IMR-90 (cell line): ENCODE measurements around the gene NAPA. TPM values are rescaled to one million over a fixed set of nuclear protein-coding genes. Genes with fewer than 3 reads are reported as not detected.

Experiments
- ATAC-seq: fragments of 200-7000 bp; cut with Tn5 transposase; 2 replicates; pipeline ENCODE4 v1.9.1; 2020; ENCODE audit warnings: low read depth, mild to moderate bottlenecking, moderate library complexity
- BruUV-seq: library from RNA; stranded (reverse); fragments of 400-500 nt; replicated peaks from 2 replicates; lab custom pipeline; 2021; lab: Mats Ljungman, UMichigan
- CTCF ChIA-PET: fragments of 300-600 bp; formaldehyde crosslinking; extraction: SDS; loops from one replicate; lab custom pipeline; 2021; ENCODE audit warnings: antibody characterized with exemption; lab: Yijun Ruan, JAX
- POLR2A ChIA-PET: fragments of 300-600 bp; sonication (Branson Sonifier 250); formaldehyde crosslinking; loops from one replicate; lab custom pipeline; 2022; ENCODE audit warnings: antibody characterized with exemption; ENCODE audit not compliant: unreplicated experiment; lab: Charles Lee
- DNase-seq: peaks from one replicate; pipeline ENCODE4 v3.0.0; 2013
- H2AFZ ChIP-seq: replicated peaks from 2 replicates; pipeline ENCODE3; 2013; ENCODE audit warnings: low read length, mild to moderate bottlenecking; ENCODE audit not compliant: poor library complexity
- H2AK5ac ChIP-seq: 2 replicates; pipeline ENCODE4 v1.6.1; 2013; ENCODE audit warnings: low read depth, low read length, inconsistent platforms
- H2AK9ac ChIP-seq: replicated peaks from 2 replicates; pipeline ENCODE3; 2013; ENCODE audit warnings: mild to moderate bottlenecking, low read depth, low read length, moderate library complexity; ENCODE audit not compliant: poor library complexity
- H2BK120ac ChIP-seq: 2 replicates; pipeline ENCODE4 v1.6.1; 2013; ENCODE audit warnings: low read depth, low read length, inconsistent platforms
- H2BK15ac ChIP-seq: 3 replicates; pipeline ENCODE4 v1.6.1; 2013; ENCODE audit warnings: low read depth, low read length, inconsistent platforms
- H2BK20ac ChIP-seq: 2 replicates; pipeline ENCODE4 v1.6.1; 2013; ENCODE audit warnings: low read depth, mild to moderate bottlenecking, inconsistent platforms, low read length, moderate library complexity
- H2BK5ac ChIP-seq: 2 replicates; pipeline ENCODE4 v1.6.1; 2013; ENCODE audit warnings: mild to moderate bottlenecking, low read depth, low read length, inconsistent platforms; ENCODE audit not compliant: poor library complexity, severe bottlenecking
- H3K14ac ChIP-seq: replicated peaks from 2 replicates; pipeline ENCODE4 v1.6.1; 2013; ENCODE audit warnings: low read depth, low read length, inconsistent platforms
- H3K18ac ChIP-seq: 2 replicates; pipeline ENCODE4 v1.6.1; 2013; ENCODE audit warnings: low read depth, low read length, control low read depth
- H3K23ac ChIP-seq: 2 replicates; pipeline ENCODE4 v1.6.1; 2013; ENCODE audit warnings: low read depth, low read length, inconsistent platforms
- H3K27ac ChIP-seq: 2 replicates; pipeline ENCODE4 v1.5.1; 2013; ENCODE audit warnings: mild to moderate bottlenecking, control low read depth, low read length; ENCODE audit not compliant: insufficient read depth
- H3K27me3 ChIP-seq: 2 replicates; pipeline ENCODE4 v1.6.1; 2013; ENCODE audit warnings: low read length; ENCODE audit not compliant: control insufficient read depth, insufficient read depth
- H3K36me3 ChIP-seq: 2 replicates; pipeline ENCODE4 v1.6.1; 2013; ENCODE audit warnings: low read length, mixed read lengths; ENCODE audit not compliant: control insufficient read depth, insufficient read depth
- H3K4ac ChIP-seq: 2 replicates; pipeline ENCODE4 v1.6.1; 2013; ENCODE audit warnings: low read depth, low read length, inconsistent platforms
- H3K4me1 ChIP-seq: 2 replicates; pipeline ENCODE4 v1.6.1; 2013; ENCODE audit warnings: low read length, mixed read lengths; ENCODE audit not compliant: control insufficient read depth, insufficient read depth
- H3K4me2 ChIP-seq: 2 replicates; pipeline ENCODE4 v1.6.1; 2013; ENCODE audit warnings: low read depth, mild to moderate bottlenecking, control low read depth, low read length, moderate library complexity
- H3K4me3 ChIP-seq: 2 replicates; pipeline ENCODE4 v1.5.1; 2013; ENCODE audit warnings: low read depth, mild to moderate bottlenecking, control low read depth, low read length, moderate library complexity; ENCODE audit not compliant: insufficient read depth
- H3K56ac ChIP-seq: 2 replicates; pipeline ENCODE4 v1.6.1; 2013; ENCODE audit warnings: low read length, inconsistent platforms; ENCODE audit not compliant: insufficient read depth; ENCODE audit errors: extremely low read depth
- H3K79me1 ChIP-seq, 2 experiments: 2 replicates each; pipeline ENCODE4 v1.6.1; 2013; ENCODE audit warnings: low read length in 2 of 2, inconsistent platforms in 1 of 2, low read depth in 1 of 2
- H3K9ac ChIP-seq: 2 replicates; pipeline ENCODE4 v1.6.1; 2013; ENCODE audit warnings: low read depth, low read length, control low read depth
- H3K9me1 ChIP-seq: 2 replicates; pipeline ENCODE4 v1.6.1; 2013; ENCODE audit warnings: low read length, inconsistent platforms; ENCODE audit not compliant: insufficient read depth
- H3K9me3 ChIP-seq: 2 replicates; pipeline ENCODE4 v1.6.1; 2013; ENCODE audit warnings: low read length; ENCODE audit not compliant: control insufficient read depth, insufficient read depth
- H4K20me1 ChIP-seq: 2 replicates; pipeline ENCODE4 v1.6.1; 2013; ENCODE audit warnings: low read length, inconsistent platforms; ENCODE audit not compliant: insufficient read depth
- H4K5ac ChIP-seq: 2 replicates; pipeline ENCODE4 v1.6.1; 2013; ENCODE audit warnings: mild to moderate bottlenecking, low read depth, low read length, control low read depth
- H4K8ac ChIP-seq, 2 experiments: 2 replicates each; pipeline ENCODE4 v1.6.1; 2013; ENCODE audit warnings: low read depth in 2 of 2, low read length in 2 of 2, control low read depth in 1 of 2, inconsistent platforms in 1 of 2
- H4K91ac ChIP-seq: 2 replicates; pipeline ENCODE4 v1.6.1; 2013; ENCODE audit warnings: low read depth, low read length, inconsistent platforms; ENCODE audit not compliant: insufficient read depth
- BHLHE40 ChIP-seq: fragments of 150-350 bp; IDR thresholded peaks from 2 replicates; pipeline ENCODE4 v1.6.1; 2016; ENCODE audit warnings: mild to moderate bottlenecking, low read depth, low read length
- CEBPB ChIP-seq: IDR thresholded peaks from 2 replicates; pipeline ENCODE4 v1.6.1; 2012; ENCODE audit warnings: low read depth, low read length, improper control_type of control experiment
- CHD1 ChIP-seq: IDR thresholded peaks from 2 replicates; pipeline ENCODE4 v1.6.1; 2012; ENCODE audit warnings: low read depth, low read length, improper control_type of control experiment
- FOS ChIP-seq: fragments of 150-350 bp; IDR thresholded peaks from 2 replicates; pipeline ENCODE4 v1.6.1; 2016; ENCODE audit warnings: low read depth, low read length
- MAFK ChIP-seq: IDR thresholded peaks from 2 replicates; pipeline ENCODE4 v1.6.1; 2012; ENCODE audit warnings: low read depth, low read length, improper control_type of control experiment
- MAZ ChIP-seq: IDR thresholded peaks from 2 replicates; pipeline ENCODE4 v1.6.1; 2012; ENCODE audit warnings: low read depth, mild to moderate bottlenecking, low read length, improper control_type of control experiment, moderate library complexity, borderline replicate concordance
- MXI1 ChIP-seq: IDR thresholded peaks from 2 replicates; pipeline ENCODE4 v1.6.1; 2012; ENCODE audit warnings: low read depth, mild to moderate bottlenecking, low read length, moderate library complexity, borderline replicate concordance
- NFE2L2 ChIP-seq: fragments of 150-350 bp; IDR thresholded peaks from 2 replicates; pipeline ENCODE4 v1.6.1; 2016; ENCODE audit warnings: low read depth, mild to moderate bottlenecking, low read length
- POLR2A ChIP-seq: IDR thresholded peaks from 2 replicates; pipeline ENCODE4 v1.6.1; 2012; ENCODE audit warnings: mild to moderate bottlenecking, low read depth, low read length
- RAD21 ChIP-seq: IDR thresholded peaks from 2 replicates; pipeline ENCODE4 v1.6.1; 2012; ENCODE audit warnings: low read length, improper control_type of control experiment
- RCOR1 ChIP-seq: IDR thresholded peaks from 2 replicates; pipeline ENCODE4 v1.6.1; 2012; ENCODE audit warnings: mild to moderate bottlenecking, low read length, improper control_type of control experiment; ENCODE audit not compliant: insufficient replicate concordance
- RFX5 ChIP-seq: IDR thresholded peaks from 2 replicates; pipeline ENCODE4 v1.8.0; 2012; ENCODE audit warnings: low read depth, mild to moderate bottlenecking, low read length, moderate library complexity
- SMC3 ChIP-seq: fragments of 150-350 bp; IDR thresholded peaks from 2 replicates; pipeline ENCODE4 v1.6.1; 2016; ENCODE audit warnings: low read depth, mild to moderate bottlenecking, antibody characterized with exemption, low read length, moderate library complexity
- WGBS, 2 experiments: methylation state at CpG; one replicate each; pipeline versions ENCODE4 v1.1.5 to v1.1.7; 2013; ENCODE audit warnings: missing lambda C conversion rate in 2 of 2; ENCODE audit not compliant: insufficient read length in 1 of 2; ENCODE audit errors: extremely low coverage in 2 of 2; 5-methylcytosine and 5-hydroxymethylcytosine counted together
- dilution Hi-C: fragments of 300-500 bp; cut with HindIII; formaldehyde crosslinking; loops from one replicate; pipeline ENCODE4 v1.14.3; 2018; ENCODE audit warnings: low sequenced_read_pairs; ENCODE audit not compliant: unreplicated experiment
- in situ Hi-C: fragments of 300-500 bp; cut with MboI; formaldehyde crosslinking; loops from 3 replicates; pipeline ENCODE4 v1.14.3; 2019; ENCODE audit warnings: low sequenced_read_pairs, inconsistent platforms, mixed read lengths
- intact Hi-C: fragments of 100-400 bp; cut with micrococcal nuclease; formaldehyde crosslinking; loops from 2 replicates; pipeline ENCODE4 v1.10.0; 2022
- polyA plus RNA-seq, 3 experiments: library from polyadenylated mRNA; depleted of rRNA; stranded (reverse); fragments of >200 nt; gene quantifications; 2 replicates each; pipeline ENCODE4 v1.2.3, GENCODE V29; 2012; ENCODE audit warnings: low replicate concordance in 1 of 3
- total RNA-seq: library from RNA; depleted of rRNA; stranded (reverse); fragments of >200 nt; gene quantifications from 2 replicates; pipeline ENCODE4 v1.2.3, GENCODE V29; 2012
- TF ChIP-seq, protein P1 (sequence below): conservative IDR thresholded peaks from 2 replicates; pipeline ENCODE4 v1.5.1; 2012; ENCODE audit warnings: mild to moderate bottlenecking, low read depth, low read length, improper control_type of control experiment
- TF ChIP-seq, protein P2 (sequence below): fragments of 150-350 bp; IDR thresholded peaks from 2 replicates; pipeline ENCODE4 v1.6.1; 2016; ENCODE audit warnings: low read depth, mild to moderate bottlenecking, low read length, moderate library complexity, borderline replicate concordance
- TF ChIP-seq, protein P3 (sequence below): fragments of 150-350 bp; IDR thresholded peaks from 2 replicates; pipeline ENCODE4 v1.6.1; 2017; ENCODE audit warnings: mild to moderate bottlenecking, antibody characterized with exemption, low read length, low read depth

NAPA gene
- total and polyA plus RNA-seq, 2 of the 4 experiments (the other 2 are of a cell fraction): 76.4 to 126 TPM

DNA sequence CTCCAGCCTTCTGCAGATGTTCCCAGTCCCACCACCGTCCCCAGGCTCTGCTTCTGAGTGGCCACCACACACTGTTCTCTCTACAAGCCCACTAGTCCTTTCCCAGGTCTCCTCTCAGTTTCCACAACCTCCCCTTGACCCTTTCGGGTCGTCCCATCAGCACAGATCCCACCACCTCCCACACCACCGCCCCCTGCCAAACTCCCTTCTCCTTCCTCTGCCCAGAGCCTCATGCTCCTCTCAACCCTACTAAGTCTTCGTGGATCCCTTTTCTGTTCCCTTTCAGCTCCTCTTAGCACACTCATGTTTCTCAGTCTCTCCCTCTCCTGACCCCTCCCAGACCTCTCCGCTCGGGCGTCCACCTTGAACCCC lies 1.9 kb downstream of the NAPA start:
- BruUV-seq: no TSS peak
- peak overlapping the region; percentile 25; the same call in 1 of the 2 replicates for H3K4ac ChIP-seq

More for the DNA sequence above, 1.9 kb downstream of the NAPA start:
- DNase-seq (no peak), ATAC-seq (no peak)
- H4K91ac ChIP-seq: no peak overlapping the region
- 0 out of 2 replicates have a peak overlapping the region, but pooled peaks have one; percentile 37 for H3K14ac ChIP-seq
- dilution Hi-C loops (no loop called here), intact Hi-C loops (loop anchor here (10.0 kb wide), 1 partner anchor 152 kb away; no protein-coding TSS in a partner anchor), in situ Hi-C loops (no loop called here)
- H3K9me3 ChIP-seq: no peaks in the 10 kb centered on the region
- no peak overlapping the region for H2AFZ ChIP-seq
- ChIA-PET POLR2A (no interaction called here), CTCF (no interaction called here)
- H3K18ac ChIP-seq: no peak overlapping the region
- H3K4me2 ChIP-seq: peak overlapping the region; percentile 77
- no peak overlapping the region; the same call in 1 of the 2 replicates for H4K5ac ChIP-seq
- H3K79me1 ChIP-seq: peaks cover 34 to 72% of the 10 kb centered on the region in 2 experiments
- no peak overlapping the region for H2BK15ac ChIP-seq
- peaks cover 55% of the 10 kb centered on the region for H4K20me1 ChIP-seq
- H3K23ac ChIP-seq: peak overlapping the region; percentile 89; the same call in 1 of the 2 replicates
- H3K4me3 ChIP-seq: no peak overlapping the region
- TF ChIP-seq, protein P1, sequence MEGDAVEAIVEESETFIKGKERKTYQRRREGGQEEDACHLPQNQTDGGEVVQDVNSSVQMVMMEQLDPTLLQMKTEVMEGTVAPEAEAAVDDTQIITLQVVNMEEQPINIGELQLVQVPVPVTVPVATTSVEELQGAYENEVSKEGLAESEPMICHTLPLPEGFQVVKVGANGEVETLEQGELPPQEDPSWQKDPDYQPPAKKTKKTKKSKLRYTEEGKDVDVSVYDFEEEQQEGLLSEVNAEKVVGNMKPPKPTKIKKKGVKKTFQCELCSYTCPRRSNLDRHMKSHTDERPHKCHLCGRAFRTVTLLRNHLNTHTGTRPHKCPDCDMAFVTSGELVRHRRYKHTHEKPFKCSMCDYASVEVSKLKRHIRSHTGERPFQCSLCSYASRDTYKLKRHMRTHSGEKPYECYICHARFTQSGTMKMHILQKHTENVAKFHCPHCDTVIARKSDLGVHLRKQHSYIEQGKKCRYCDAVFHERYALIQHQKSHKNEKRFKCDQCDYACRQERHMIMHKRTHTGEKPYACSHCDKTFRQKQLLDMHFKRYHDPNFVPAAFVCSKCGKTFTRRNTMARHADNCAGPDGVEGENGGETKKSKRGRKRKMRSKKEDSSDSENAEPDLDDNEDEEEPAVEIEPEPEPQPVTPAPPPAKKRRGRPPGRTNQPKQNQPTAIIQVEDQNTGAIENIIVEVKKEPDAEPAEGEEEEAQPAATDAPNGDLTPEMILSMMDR: no peak
- TF ChIP-seq MXI1 (no peak), RCOR1 (no peak), SMC3 (no peak), RFX5 (no peak), POLR2A (no peak), MAFK (no peak), RAD21 (no peak), CHD1 (no peak), FOS (no peak), BHLHE40 (no peak), NFE2L2 (no peak), CEBPB (no peak), MAZ (no peak)
- TF ChIP-seq, protein P2, sequence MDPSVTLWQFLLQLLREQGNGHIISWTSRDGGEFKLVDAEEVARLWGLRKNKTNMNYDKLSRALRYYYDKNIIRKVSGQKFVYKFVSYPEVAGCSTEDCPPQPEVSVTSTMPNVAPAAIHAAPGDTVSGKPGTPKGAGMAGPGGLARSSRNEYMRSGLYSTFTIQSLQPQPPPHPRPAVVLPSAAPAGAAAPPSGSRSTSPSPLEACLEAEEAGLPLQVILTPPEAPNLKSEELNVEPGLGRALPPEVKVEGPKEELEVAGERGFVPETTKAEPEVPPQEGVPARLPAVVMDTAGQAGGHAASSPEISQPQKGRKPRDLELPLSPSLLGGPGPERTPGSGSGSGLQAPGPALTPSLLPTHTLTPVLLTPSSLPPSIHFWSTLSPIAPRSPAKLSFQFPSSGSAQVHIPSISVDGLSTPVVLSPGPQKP: no peak
- TF ChIP-seq, protein P3, sequence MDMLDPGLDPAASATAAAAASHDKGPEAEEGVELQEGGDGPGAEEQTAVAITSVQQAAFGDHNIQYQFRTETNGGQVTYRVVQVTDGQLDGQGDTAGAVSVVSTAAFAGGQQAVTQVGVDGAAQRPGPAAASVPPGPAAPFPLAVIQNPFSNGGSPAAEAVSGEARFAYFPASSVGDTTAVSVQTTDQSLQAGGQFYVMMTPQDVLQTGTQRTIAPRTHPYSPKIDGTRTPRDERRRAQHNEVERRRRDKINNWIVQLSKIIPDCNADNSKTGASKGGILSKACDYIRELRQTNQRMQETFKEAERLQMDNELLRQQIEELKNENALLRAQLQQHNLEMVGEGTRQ: no peak
- no peak overlapping the region for H3K56ac ChIP-seq
- peaks cover 25% of the 10 kb centered on the region for H3K9me1 ChIP-seq
- no peak overlapping the region for H2BK20ac ChIP-seq
- H2AK9ac ChIP-seq: peak overlapping the region; percentile 79
- no peaks in the 10 kb centered on the region; the same call in 1 of the 2 replicates for H3K36me3 ChIP-seq
- H3K4me1 ChIP-seq: peaks cover 18% of the 10 kb centered on the region
- no peak overlapping the region; the same call in 1 of the 2 replicates for H2AK5ac ChIP-seq
- peak overlapping the region; percentile 32; the same call in 1 of the 2 replicates for H3K9ac ChIP-seq
- peak overlapping the region in 1 of 2 experiments; percentile 51; a peak in 1 of 4 replicates for H4K8ac ChIP-seq
- H2BK5ac ChIP-seq: no peak overlapping the region
- 55% methylated on average over 4 of the region's 8 CpGs; no CpG with 5 or more reads in 1 of the 2 experiments for WGBS, 2 experiments
- H3K27ac ChIP-seq: peak overlapping the region; percentile 66; the same call in 1 of the 2 replicates
- H3K27me3 ChIP-seq: no peaks in the 10 kb centered on the region
- no peak overlapping the region for H2BK120ac ChIP-seq
